Occipital lobe (tissue), 2 donors: ENCODE measurements around the gene VWA2. TPM values are rescaled to one million over a fixed set of nuclear protein-coding genes. Genes with fewer than 3 reads are reported as not detected.

Experiments used
- DNase-seq: peaks from one replicate; lab custom pipeline; 2025; lab: John Stamatoyannopoulos, UW
- total RNA-seq: library from RNA; depleted of rRNA; stranded (reverse); fragments of >200 nt; gene quantifications from one replicate; pipeline ENCODE4 v1.2.3, GENCODE V29; 2014

VWA2 gene
- total RNA-seq, 1 donor from 2014 or later = 3.6 TPM

DNA sequence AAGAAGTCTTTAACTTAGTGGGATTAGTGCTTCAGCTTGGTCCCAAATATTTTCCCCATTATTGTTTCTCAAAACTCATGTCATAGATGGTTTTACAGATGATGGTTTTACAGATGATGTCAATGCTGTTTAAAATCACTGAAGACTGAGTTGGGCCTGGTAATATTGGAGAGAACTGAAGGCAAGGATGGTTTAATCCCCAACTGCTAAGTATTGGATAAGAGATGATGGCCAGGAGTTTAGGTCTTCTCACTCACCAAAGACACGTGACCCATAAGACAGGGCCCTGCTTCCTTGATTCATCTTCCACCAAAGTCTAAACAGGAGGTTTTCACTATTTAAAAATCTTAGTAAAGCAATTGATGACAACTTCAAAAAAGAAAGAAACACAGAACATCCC, 56.3 kb downstream of the VWA2 start:
- no peak for DNase-seq

DNA sequence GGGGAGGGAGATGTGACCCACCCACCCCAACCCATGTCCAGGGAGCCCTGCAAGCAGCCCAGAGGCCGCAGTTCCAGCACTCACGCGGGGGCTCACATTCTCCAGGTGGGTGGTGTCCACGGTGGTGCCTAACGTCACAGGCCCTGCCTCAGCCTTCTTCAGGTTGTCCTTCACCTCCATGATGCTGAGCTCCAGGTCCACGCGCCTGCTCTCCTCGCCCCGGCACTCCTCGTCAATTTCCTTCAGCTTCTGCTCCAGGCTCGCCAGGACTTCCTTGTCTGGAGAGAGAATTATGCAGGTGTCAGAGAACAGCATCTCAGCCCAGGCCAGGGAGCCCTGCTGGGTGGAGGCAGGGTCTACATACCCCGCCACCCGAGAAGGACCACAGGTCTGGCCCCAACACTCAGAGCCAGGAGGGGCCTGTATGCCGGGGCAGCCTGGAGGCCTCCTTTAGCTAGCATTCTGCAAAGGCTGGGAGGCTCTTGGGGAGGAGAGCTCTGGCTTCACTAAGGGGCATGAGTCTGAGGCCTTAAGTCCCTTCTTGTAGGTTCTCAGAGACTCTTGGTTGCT, 58.2 kb downstream of the VWA2 start:
- no peak for DNase-seq

DNA sequence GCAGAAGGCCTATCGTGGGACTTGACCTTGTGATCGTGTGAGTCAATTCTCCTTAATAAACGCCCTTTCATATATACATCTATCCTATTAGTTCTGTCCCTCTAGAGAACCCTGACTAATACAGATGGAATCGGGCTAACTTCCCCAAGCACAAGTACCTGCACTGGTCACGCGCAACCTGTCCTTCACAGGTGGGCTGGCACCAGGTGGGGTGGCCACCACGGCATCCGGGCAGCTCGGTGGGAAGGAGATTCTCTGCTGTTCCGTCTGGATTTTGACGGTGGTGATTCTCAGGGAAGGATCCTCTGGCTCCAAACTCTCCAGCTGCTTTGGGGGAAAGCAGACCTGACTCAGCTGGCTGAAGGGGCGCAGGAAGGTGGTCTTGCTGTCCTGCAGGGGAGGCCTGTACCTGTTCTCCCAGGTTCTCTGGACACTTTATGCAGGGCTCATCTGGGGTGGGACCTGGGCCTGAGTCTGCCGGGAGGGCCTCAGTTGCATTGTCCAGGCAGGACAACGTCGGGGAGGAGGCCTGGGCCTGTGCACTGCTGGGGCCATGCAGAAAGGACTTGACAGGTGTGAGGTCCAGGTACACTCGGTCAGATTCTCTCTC, 61.1 kb downstream of the VWA2 start:
- no peak for DNase-seq

DNA sequence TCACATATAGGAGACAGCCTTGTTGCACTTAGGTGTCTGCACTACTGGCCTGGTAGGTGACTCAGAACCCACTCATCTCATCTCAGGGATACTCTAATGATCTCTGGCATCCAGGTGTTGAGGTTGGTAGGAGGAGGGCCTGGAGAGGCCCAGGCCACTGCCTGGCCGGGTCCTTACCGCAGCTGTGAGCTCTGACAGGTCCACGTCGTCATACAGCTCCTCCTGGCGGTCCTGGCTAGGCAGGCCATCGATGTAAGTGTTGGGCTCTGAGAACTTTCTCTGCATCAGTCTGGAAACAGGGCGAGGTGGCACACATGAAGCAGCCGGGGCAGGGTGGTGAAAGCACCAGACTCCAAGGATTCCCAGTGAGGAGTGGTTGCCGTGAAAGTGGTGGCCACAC, 62.1 kb downstream of the VWA2 start:
- no peak for DNase-seq

DNA sequence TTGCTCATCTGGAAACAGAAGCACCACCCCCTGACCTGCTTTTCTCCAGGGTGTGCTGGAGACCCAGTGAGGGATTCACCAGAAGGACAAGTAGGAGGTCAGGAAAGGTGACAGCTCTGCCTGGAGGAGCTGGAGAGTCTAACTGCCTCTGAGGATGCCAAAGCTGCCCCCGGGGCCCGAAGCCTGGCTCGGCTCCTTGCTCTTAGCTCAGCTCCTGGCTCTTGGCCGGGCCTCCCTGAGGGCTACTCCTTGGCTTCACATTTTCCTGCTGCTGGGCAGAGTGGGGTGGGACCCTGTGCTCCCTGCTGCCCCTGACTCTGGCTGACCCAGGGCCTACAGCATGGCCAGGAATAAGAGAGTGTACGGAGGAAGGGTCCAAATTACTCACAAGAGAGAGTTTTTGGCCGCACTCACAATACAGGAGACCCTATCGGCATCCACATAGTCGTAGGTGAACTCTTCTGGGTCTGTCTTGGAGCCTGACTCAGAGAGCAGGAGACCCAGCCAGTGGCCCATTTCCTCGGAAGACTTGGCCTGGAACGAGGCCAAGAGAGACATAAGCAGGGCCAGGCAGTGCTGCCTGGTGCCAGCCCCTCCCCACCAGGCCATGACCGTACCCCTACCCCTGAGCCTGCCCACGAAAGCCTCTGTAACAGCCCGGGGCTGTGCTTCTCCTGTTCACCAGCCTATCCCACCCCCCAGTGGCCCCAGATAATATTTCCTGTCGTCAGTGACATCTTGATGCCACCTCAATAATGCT, 63.1 kb downstream of the VWA2 start:
- no peak for DNase-seq

DNA sequence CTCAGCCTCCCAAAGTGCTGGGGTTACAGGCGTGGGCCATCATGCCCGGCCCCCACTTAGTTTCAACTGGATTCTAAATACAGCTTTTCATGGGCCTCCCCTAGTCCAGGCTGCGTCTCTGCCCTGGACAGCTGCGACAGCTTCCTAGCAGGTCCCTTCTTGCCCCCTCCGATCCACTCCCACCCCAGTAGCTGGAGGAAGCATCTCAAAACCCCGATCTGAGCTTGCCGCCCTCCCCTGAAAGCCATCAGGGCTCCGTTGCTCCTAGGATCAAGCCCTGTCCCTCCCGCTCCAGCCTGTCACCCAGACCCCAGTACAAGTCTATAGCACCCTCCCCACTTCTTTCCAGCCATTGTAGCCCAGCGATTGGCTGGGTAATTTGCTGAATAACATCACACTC, 64.5 kb downstream of the VWA2 start:
- no peak for DNase-seq

DNA sequence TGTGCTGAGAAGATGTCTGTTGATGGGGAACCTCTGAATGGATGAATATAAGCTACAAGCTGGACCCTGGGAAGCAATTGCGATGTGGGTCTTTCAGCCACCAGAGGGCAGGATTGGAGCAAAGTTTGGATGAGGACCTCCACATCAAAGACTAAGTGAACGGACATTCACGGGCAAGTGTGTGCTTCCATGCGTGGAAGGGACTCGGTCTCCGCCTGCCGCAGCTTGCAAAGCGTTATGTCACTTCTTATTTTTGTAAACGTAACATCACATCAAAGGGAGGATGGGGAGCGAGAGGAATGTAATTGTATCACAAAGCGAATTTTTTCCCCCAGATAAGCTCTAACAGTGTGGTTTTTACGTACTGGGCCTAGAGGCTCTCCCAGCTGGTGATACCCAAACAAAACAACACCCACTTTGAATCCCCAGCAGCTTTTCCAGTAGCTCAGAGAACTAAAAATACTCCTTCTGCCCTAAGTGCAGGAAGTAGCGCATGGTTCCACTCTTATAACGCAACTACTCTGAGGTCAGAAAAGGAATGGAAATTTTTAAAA, 65.0 kb downstream of the VWA2 start:
- peak; percentile 77 for DNase-seq

DNA sequence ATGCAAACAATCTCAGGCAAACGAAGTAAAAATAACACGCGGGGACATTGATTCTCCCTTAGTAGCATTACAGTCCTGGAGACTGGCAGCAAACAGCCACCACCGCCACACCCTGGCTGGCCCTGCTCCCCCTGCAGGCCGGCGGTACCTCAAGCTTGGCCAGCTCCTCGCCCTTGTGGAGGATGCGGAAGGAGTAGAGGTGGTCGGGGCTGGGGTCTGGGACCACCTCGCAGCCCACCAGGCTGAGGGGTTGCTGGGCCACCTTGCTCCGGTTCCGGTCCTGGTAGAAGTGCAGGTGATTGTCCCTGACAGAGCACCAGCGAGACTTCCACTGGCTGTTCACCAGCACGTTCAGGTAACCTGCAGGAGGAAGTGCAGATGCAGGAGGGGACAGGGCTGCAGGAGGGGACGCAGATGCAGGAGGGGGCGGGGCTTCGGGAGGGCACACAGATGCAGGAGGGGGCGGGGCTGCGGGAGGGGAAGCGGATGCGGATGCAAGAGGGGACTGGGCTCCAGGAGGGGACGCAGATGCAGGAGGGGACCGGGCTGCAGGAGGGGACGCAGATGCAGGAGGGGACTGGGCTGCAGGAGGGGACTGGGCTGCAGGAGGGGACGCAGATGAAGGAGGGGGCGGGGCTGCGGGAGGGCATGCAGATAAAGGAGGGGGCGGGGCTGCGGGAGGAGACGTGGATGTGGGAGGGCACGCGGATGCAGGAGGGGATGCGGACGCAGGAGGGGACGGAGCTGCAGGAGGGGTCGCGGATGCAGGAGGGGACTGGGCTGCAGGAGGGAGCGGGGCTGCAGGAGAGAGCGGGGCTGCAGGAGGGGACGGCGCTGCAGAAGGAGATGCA, 65.7 kb downstream of the VWA2 start:
- DNase-seq = peak; percentile 46

DNA sequence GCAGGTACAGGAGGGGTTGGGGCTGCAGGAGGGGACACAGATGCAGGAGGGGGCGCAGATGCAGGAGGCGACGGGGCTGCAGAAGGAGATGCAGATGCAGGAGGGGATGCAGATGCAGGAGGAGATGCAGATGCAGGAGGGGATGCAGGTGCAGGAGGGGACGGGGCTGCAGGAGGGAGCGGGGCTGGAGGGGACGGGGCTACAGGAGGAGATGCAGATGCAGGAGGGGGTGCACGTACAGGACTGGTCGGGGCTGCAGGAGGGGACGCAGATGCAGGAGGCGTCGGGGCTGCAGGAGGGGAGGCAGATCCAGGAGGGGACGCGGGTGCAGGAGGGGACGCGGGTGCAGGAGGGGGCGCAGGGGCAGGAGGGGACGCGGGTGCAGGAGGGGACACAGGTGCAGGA, 66.5 kb downstream of the VWA2 start:
- no peak for DNase-seq

DNA sequence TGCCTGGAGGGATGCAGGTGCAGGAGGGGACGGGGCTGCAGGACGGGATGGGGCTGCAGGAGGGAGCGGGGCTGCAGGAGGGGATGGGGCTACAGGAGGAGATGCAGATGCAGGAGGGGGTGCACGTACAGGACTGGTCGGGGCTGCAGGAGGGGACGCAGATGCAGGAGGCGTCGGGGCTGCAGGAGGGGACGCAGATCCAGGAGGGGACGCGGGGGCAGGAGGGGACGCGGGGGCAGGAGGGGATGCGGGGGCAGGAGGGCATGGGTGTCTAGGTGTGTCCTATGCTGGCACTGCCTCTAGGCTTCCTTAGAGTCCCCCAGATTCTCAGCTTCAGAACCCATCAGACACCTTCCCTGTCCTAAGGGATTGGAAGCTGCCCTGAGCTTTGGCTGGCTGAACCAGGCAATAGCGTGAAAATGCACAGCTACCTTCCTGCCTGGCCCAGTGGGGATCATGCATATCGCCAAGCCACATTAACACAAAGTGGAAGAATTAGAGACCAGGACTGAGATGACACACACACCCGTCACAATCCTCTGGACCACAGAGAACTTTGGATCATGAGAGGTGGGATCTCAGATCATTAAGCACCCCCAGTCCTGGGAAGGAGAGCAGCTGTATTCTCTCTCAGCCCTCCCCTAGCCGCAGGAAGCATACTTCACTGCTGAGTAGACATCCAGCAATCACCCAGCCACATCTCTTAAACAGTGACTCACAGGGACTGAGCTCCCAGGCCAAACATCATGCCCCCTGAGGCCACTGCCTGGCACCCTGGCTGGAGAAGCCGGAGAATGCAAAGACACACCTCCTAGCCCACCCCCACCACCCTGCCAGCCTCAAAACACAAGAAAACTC, 67.3 kb downstream of the VWA2 start:
- DNase-seq = no peak

DNA sequence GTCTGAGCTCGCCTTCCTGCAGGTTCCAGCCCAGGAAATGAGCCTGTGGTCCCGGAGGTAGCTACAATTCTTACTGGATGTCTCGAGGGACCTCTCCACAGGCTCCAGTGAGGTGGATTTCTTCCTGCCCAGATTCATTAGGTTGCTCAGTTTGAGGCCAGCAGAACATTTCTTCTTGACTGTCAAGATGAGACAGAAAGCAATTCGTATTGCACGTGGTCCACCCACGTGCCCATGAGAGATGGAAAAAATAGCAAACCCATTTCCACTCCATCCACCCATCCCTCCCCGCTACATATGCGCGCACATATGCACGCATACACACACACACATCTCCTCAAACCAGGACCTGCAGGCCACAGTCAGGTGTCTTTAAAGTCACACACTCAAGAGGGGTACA, 68.7 kb downstream of the VWA2 start:
- DNase-seq = peak; percentile 33

DNA sequence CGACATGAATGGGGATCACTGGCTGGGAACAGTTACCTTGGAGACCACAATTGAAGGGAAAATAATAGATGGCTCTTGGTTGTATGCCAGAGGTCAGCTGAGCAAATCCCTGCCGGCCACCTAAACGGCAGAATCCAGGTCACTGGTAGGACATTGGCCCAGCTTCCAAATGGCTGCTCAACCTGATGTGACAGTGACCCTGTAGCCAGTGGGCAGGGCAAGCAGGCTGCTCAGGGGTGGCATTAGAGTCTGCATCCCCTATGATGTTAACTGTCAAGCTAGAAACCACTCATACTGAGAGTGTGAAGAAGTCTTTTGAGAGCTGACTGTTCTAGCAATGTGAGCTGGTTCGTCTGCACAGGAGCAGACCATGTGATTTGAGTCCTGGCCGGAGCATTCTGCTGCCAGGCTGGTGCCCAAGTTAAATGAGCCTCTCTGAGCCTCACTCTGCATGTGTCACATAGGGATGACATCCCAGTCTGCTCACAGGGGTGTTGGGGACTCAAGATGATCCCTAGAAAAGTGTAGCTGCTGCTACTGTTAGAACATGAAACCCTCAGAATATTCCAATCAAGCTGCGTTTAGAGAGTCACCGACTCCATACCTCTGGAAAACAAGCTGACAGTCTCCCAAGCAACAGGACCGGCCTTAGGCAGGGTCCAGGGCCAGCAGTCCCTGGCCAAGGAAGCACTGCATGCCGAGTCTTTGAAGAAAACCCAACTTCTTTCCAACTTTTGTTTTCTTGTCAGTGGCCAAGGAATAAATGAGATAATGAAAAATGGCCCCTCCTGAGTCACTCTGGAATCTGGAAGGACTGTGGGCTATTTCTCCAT, 69.7 kb downstream of the VWA2 start:
- peak; percentile 27 for DNase-seq

DNA sequence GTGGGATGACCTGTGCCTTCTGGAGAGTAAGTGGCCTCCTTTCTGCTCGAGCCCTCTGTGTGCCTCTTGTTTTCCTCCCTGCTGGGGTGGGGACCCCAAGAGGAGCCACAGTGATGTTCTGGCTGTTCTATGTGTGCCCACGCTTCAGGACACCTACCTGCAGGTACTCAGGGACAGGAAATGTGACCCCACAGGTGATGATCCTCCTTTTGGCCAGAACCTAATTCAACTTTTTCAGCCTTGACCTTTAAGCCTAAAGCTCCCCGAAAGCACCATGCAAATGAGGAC, 70.3 kb downstream of the VWA2 start:
- no peak for DNase-seq

DNA sequence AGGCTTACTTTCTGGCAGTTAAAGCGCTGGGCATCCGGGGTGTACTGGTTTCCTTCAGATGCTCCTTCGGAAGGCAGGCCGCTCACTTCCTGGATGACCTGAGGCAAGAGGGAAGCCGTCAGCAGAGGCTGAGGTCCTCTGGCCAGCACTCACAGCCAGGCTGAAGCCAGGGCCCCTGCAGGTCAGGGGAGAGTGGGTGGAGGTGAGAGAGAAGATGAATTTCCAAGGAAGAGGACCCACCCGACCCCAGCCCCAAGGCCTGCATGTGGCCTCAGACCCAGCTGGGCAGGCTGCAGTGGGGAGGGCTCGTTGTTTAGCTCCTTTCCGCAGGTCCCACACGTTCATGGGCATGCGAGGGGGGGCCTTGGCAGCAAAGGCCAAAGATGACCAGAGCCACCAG, 71.3 kb downstream of the VWA2 start:
- DNase-seq = no peak

DNA sequence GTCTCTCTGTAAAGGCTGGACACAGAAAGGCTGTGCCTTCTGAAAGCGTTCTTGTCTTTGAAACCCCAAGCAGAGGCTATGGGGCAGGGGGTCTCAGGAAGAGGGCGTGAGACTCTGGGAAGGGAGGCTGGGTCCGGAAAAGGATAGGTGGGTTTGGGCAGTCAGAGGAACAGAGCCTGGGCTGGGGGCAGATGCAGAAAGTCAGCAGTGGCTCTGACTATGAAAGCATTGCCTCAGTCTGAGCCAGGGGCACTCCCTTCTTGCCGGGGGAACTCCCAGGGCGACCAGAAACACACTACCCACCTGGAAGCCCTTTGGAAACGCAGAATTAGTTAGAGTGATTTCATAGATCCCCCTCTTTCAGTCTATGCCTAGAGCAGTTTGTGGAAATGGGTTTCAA, 72.0 kb downstream of the VWA2 start:
- DNase-seq = no peak

DNA sequence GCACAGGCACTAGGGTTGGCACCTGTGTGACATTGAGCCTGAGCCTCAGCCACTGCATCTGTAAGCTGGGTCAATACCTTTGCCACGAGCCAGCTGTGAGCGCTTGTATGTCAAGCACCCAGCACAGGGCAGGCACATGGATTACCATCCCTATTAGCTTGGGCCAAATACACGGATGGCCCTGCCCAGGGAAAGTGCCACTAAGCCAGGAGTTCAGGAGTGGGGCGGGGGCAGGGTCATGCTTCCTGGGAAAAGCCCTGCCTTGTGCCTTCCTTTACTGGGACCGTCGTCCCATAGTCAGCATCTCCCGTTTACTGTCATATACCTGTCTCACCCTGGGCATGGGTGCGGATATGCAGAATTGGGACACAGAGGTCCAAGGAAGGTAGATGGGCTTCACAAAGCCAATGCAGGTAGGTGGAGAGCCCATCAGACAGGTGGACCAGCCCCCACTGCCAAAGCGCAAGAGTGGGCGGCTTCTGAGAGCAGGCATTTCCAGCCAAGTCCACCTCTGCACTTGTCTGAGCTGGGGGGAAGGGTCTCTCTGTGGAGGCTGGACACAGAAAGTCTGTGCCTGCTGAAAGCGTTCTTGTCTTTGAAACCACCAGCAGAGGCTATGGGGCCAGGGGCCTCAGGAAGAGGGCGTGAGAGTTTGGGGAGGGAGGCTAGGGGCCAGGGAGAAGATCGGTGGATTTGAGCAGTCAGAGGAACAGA, 72.6 kb downstream of the VWA2 start:
- DNase-seq = no peak

DNA sequence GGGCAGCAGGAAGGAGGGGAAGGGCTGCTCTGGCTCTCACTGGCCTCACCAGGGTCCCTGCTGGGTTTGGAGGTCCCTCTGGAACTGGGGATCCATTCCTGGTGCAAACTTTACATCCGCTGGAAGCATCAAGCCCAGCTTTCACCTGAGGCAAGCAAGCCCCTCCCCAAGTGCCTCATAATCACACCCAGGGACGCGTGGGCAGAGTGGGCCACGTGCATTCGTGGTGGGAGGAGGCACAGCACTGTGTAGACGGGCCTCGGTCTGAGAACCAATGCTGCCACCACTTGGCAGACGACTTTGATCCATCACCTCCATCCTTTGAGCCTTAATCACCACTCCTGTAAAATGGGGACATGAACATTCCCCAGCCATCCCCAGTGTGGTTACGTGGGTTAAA, 74.1 kb downstream of the VWA2 start:
- DNase-seq = no peak

DNA sequence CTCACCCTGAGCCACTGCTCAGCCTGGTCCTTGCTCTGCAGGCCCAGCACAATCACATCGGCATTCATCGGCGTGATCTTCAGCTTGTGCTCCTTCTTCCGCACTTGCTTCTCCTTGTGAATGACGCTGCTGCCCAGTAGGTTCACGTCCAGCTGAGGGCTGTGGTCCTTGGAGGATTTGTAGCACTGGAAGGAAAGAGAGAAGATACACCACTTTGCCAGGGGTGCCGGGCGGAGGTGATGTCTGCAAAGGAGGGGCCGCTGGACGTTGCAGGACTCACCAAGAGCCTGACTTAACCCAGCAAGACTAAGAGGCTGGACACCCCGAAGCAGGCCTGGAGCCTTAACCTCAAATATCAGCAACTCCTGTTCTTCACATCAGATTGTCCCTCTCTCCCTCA, 74.8 kb downstream of the VWA2 start:
- DNase-seq = no peak

DNA sequence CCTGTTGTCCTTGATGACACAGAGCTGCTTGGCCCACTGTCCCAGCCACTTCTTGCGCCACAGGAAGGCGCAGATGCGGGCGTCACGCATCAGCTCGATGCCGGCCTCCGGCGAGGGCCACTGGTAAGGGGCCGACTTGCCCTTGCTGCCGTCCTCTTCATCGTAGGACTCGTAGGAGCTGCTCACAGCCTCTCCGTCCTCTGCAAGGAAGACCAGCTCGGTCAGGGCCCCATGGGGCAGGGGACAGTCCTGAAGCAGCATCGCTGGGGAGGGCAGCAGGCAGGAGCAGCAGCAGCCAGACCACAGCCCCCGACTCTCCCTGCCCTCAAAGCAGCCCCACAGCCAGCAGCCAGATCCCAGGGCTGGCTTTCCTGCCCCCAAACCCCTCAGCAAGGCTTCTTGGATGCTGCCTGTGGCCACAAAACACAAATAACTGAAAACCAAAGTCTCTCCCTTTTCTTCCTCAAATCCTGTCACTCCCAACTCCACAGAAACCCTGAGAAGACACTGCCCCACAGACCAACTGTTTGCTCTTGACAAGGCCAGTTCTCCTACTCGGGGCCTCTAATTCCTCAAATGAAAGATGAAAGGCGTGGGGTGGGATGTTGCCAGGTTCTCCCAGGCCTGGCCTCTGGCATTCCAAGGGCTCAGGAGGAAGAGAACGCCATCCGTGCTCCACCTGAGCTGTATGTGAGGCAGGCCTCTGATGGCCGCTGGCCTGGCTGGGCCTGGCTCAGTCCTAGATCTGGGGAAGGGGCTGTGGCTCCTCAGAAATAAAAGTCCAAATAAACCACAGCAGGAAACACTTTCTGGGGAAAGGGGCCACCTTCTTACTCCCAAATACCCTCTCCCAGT, 76.7 kb downstream of the VWA2 start:
- DNase-seq = no peak
